Right ventricle myocardium superior (tissue), 1 donor: ENCODE data around the gene RBM19. TPM values are rescaled to one million over a fixed set of nuclear protein-coding genes. Genes with fewer than 3 reads are reported as not detected.

Experiments
- ATAC-seq: fragments of 200-7000 bp; cut with Tn5 transposase; one replicate; pipeline ENCODE4 v1.9.1; 2020; ENCODE audit warnings: mild to moderate bottlenecking; ENCODE audit not compliant: poor library complexity
- DNase-seq: peaks from one replicate; pipeline ENCODE4 v3.0.0-alpha.2; 2020
- intact Hi-C: fragments of 100-400 bp; cut with DNase I; formaldehyde crosslinking; loops from one replicate; pipeline ENCODE4 v1.11.2; 2022
- total RNA-seq: library from RNA; stranded (reverse); fragmentation: NEBNext Ultra II Directional; extraction: Animal tissue kit (Norgen Biotek cat#: 25700); gene quantifications from one replicate; pipeline ENCODE4 v1.2.1, GENCODE V29; 2021
- donor health status: DM: no; HTN: yes; CAD: no; lungs with severe emphysema.

The RBM19 gene
- total RNA-seq, 1 donor from 2014 or later, result 17.2 TPM

DNA sequence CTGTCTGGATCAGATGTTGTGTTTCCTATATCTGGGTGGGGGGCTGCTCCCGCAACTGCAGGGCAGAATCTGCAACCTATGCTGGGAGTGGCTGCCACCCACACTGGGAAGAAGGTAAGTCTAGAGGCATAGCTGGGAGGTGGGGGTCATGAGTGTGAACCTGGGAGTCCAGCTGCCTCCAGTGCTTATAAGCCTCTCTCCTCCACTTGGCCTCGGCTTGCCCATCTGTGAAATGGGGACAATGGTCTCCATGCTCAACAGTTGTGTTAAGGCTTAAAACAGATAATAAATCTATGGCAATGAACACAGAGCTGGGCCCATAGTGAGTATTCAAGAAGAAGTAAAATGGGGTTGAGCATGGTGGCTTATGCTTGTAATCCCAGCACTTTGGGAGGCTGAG is 90.0 kb downstream of the RBM19 start:
- DNase-seq (no peak), ATAC-seq (no peak)
- intact Hi-C loops, result no loop called here

DNA sequence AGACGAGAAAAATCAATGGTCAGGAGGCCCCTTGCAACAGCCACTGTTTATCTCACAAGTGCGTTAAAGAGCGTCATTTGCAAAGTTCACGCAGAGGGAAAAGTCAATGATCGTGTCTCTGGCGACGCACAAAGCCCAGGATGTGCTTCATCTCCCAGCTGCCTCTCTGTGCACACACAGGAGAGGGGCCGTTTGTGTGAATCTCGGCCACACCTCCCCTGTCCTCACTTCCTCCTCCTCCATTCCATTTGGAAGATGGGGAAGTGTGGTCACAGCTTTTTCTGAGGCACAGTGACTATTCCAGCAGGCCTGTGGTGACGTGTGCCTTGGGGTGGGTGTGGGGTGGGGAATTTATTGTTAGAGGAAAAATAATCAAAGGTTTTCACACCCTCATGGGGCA is 90.4 kb downstream of the RBM19 start:
- ATAC-seq, result no peak
- intact Hi-C loops, result no loop called here
- no peak for DNase-seq

DNA sequence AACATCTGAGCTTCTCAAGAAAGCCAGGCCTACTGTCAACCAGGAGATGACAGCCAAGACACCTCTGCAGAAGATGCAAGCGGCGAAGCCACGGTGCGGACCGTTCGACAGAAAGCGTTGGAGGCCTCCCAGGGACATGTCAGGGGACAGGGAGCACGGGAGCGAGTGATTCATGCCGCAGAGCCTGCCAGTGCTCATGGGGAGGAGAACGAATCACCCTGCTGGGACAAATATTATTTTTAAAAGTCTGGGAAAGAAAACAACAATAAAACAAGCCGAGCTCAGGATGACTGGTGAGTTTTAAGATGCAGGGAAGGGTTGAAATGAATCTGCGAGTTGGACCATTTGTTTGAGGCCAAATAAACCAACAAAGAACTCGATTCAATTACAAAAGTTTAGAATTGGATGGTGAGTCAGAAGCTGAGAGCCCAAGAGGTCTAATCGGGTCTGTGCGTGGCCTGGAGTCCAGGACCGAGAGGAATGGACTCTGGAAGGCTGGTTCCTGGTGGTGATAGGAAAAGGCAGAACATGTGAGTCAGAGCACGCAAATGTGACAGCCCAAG is 91.0 kb downstream of the RBM19 start:
- no peak for DNase-seq
- intact Hi-C loops, result no loop called here
- ATAC-seq, result no peak

DNA sequence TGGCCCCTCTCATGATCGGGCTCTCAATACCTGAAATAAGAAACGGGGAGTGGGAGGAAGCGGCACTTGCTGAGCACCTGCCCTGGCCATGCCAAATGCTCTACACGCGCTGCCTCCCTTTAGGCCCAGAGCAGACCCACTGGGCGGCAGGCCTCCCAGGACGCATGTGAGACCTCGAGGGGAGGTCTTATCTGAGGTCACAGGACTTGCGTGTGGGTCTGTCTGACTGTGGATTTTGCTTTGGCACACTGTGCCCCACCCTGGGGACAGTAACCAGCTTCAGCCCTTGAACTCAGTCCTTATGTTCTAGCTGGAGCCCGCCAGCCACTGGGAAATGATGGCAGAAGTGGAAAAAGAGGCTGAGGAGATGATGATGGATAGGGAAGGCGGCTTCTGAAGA is 91.8 kb downstream of the RBM19 start:
- intact Hi-C loops, result no loop called here
- ATAC-seq (no peak), DNase-seq (no peak)

DNA sequence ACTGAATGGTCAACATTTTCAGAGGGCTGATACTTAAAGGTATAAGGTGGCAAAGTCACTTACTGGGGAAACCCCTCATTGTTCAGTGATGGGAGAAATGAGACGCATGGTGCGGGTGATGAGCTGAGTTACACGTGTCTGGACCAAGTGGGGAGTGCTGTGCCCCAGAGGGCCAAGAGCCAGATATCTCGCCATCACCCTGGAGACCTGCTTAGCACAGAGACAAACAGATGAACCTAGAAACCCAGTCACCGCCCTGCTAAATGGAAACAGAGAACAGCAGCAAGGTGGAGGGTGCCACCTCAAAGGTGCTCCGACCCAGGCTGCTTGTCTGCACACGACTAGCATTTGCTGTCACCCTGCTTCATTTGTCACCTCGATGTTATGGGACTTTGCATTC is 92.4 kb downstream of the RBM19 start:
- DNase-seq (no peak), ATAC-seq (no peak)
- intact Hi-C loops, result no loop called here

DNA sequence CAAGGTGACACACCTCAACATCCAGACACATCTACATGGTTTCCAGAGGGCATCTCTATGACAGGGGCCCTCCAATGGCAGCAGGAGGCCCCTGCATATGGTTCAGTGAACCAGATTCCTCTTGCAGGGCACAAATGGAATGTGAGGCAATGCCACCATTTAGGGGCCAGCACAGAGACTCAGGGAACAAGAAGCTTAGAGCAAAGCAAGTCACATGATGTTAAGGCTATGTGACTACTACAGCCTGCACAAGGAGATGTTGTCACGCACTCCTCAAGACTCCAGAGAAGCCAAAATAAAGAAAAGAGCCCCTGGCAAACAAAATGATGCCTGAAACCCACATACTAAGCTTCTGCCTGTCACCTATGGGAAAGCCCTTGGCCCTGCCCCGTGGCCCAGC is 95.2 kb downstream of the RBM19 start:
- intact Hi-C loops, result no loop called here
- DNase-seq (no peak), ATAC-seq (no peak)

DNA sequence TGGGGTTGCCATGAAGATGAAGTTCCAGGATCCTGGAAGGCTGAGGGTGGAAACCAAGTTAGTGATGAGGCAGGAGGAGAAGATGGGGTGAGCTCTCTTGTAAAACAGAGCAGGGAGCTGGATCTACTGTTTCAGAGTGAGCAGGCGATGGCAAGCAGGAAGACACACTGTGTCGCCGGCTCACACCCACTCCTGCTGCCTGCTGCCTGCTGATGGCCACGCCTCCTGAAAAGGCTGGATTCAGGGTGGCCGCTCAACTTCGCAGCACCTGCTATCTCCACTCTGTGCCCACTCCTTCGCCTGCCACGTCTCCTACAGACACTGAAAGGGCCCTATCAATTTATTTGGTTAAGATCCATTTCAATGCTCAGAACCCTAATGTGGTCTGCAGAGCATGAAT is 96.1 kb downstream of the RBM19 start:
- ATAC-seq, result no peak
- intact Hi-C loops, result no loop called here

DNA sequence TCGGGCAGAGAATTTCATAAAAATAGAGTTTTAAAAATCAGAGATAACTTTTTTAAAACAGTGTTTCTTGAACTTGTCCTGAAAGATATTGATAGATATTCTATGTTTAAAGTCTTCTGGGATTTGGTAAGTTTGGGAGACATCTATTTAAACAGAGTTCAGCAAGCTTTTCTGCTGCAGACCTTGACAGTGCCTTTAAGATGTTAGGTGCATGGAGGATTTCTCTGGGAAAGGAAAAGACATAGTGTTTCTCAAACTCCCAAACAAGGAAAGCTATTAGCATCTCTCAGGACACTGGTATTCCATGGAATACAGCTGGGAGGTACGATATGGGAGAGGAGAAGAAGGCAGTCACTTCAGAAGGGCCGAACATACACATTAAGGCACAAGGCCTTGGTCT is 97.8 kb downstream of the RBM19 start:
- DNase-seq (no peak), ATAC-seq (no peak)
- intact Hi-C loops, result no loop called here

More for the DNA sequence above, 96.1 kb downstream of the RBM19 start:
- DNase-seq, result no peak

DNA sequence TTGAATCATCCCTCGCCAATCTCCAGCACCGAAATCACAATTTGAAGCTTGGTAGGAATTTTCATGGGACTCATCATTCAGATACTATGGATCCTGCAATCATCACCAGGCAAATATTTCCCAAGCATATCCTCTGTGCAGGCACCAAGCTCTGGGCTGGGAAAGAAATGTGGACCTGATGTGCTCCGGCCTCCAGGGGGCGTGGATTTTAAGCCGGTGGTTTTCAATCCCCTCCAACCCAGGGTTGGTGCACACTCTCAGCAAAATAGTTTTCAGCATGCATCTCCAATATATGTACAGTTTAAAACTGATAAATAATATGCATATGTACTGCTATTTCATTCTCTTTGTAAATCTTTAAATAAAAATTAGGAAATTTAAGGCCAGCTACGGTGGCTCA is 98.9 kb downstream of the RBM19 start:
- ATAC-seq, result no peak
- intact Hi-C loops, result no loop called here

DNA sequence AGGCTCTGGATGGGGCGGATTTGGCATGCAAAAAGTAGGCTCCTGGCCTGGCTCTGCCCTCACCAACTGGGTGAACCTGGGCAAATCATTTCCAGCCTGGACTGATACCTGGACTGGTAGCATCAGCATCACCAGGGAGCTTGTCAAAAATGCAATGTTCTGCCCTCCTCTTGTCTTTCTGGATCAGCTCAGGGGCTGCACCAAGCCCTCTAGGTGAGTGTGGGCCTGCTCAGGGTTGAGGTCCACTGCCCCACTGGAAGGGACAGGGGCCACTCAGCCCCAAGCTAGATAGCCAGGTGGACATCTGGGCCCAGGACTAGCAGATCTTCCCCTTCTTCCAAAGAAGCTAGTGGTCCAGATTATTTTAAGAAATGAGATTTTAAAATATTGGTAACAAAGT is 99.6 kb downstream of the RBM19 start:
- ATAC-seq (no peak), DNase-seq (no peak)
- intact Hi-C loops, result no loop called here

More for the DNA sequence above, 98.9 kb downstream of the RBM19 start:
- no peak for DNase-seq

DNA sequence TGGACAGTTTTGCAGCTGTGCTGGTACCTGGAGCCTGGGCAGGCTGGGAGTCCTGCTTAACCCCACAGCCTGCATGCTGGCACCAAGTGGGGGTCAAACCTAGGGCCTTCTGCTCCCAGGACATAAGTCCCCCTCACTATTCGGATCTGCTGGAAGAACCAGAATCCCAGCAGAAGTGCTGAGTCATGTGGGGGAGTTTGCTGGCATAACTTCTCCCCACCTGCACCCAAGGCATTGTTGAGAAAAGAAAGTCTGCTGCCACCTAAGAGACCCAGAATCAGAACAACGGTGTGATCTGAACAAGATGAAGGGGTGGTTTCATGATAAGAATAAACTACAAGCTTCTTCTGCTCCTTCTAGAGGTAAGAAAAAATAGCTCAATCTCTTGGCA is 102.7 kb downstream of the RBM19 start:
- ATAC-seq (no peak), DNase-seq (no peak)
- intact Hi-C loops, result no loop called here

DNA sequence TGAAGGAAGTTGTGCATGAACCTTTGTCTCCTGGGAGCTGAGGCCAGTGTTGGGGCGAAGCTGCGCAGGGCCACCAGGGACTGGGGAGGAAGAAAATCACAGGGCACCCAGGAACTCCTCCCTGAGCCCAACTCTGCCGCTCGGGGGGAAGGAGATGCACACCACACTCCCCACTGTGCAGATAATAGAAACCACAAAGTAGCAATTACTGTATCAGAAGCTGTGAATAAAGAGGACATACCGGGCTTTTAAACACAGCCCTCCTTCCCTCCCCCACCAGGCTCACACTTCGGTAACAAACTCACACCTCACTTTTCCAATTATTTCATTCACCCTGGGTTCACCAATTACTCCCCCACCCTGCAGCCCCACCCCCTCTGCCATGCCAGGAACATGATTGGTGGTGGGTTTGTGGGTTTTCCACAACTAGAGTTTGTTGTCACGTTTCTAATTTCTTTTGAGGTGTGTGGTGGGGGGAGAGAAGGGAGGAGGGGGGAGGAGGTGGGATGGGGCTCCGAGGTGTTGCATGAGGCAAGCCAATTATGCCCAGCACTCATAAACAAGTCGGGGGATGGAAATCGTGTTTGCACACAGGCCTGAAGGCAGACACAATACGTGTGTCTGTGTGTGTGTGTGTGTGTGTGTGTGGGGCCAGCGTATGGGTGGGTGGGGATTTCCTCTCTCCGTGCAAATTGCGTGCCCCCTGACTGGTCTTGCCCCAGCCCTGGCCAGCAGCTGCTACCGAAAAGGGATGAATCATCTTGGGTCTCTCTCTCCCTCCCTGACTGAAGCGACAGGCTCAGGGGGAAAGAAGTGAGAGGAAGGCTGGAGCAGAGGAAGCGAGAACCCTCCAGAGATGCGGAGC is 103.3 kb downstream of the RBM19 start:
- ATAC-seq, result no peak
- no peak for DNase-seq
- intact Hi-C loops, result no loop called here

DNA sequence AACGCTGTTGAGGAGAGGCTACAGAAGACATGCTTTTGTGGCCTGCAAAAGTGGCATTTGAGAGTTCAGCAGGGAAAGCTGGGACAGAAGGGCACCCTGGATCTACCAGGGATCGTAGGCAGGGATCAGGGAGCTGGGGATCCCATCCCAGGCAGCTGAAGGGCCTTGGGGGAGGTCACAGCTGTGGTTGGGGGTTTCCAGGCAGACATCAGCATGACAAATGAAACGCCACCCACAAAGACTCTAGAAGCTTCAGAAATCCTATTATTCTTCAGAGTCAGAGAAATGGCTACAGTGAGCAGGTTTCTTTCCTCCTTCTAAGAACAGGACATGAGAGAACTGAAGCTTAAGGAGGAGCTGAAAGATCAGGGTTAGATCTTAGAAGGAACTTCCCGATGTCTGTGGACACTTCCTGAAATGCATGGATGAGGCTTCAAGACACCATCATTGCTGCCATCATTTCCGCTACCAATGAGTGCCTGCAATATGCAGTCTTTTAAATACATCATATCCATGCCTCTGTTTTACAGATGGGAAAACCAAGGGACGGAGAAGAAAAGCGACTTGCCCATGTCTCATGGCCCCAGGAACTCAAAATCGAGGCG is 104.3 kb downstream of the RBM19 start:
- DNase-seq (no peak), ATAC-seq (no peak)
- intact Hi-C loops, result no loop called here

DNA sequence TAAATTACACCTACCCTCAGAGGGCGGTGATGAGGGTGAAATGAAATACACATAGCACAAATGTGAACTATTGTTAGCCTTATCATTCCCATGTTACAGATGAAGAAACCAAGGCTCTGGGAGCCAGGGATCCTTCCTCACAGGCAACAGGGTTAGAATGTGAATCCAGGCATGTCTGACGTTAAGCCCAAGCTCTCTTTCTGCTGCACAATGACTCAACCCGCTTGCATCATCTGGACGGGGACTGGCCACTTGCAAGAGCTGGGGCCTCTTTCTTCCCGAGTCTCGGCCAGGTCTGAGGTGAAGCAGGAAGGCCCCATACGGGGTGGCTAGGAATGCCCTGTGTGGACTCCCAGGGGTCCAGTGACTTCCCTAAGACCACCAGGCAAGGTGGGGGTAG is 105.2 kb downstream of the RBM19 start:
- intact Hi-C loops, result no loop called here
- no peak for DNase-seq

DNA sequence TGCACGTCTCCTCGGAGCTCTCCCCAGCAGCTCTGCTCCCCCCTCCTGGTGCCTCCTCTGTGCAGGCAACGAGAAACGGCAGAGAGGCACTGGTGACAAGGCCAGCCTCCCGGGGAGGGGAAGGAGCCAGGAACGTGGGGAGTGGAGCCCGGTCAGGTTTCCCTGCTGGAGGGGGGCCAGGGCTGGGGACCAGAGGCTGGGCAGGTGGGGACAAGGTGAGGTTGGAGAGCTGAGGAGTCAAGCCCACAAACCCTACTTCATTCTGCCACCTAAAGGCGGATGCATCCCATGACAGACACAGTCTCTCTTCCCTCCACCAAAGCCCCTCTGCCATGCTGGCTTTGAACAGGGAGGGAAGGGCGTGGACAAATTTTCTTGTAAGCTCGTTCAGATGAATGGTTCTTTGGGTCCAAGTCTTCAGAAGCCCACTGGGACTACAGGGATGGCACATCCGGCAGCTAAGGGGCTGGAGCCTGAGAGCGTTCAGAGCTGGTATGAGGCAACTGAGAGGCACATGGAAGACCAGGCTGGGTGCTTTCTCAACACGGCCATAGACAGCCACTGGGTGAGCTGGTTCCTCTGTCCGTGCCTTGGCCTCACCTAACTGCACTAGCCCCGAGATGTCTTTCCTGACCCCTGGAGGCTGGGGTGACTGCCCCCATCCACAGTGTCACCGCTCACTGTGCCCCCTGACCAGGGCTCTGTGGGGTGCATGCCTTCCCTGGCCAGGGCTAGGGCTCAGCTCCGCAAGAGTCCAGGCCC is 105.9 kb downstream of the RBM19 start:
- ATAC-seq (no peak), DNase-seq (no peak)
- intact Hi-C loops, result no loop called here

More for the DNA sequence above, 105.2 kb downstream of the RBM19 start:
- ATAC-seq, result no peak

DNA sequence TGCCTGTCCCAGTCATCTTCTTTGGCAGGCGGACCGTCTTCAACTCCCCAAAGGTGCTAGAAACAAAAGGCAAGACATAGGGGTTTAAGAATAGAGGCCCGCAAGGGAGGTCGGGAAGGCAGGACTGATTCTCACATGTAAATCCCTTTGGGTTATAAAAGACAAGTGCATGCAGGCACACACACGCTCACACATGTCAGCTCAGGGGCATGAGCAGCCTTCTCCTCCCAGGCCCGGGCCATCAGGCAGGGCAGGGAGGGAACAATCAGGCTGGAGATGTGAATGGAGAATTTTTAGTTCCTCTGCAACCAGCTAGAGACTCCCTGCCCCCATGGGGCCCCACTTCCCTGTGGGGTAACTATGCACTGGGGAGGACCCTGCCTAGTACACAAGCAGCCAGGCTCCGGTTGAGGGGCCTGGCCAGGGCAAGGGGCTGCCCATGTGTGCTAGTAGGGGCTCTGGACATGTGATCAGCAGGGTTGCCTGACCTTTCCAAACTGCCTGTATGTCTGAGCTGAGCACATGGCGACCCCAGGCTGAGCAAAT is 107.2 kb downstream of the RBM19 start:
- DNase-seq (no peak), ATAC-seq (no peak)
- intact Hi-C loops, result no loop called here

DNA sequence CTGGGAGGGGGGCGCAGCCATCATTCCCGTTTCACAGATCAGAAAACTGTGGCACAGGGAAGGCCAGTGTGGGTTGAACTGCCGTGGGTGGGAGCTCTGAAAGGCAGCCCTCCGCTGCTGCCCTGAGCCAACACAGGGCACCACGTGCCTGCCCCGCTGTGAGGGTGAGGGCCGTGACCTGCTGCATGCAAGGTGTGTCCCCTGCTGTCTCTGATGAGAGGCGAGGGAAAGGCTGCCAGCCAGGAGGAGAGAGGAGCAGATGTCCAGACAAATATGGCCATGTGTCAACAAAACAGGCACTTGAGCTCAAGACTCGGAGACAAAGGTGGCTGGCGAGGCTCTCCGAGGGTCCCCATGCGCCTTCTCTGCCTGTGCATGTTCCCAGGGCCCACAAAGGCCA is 108.8 kb downstream of the RBM19 start:
- intact Hi-C loops, result no loop called here
- DNase-seq (no peak), ATAC-seq (no peak)

DNA sequence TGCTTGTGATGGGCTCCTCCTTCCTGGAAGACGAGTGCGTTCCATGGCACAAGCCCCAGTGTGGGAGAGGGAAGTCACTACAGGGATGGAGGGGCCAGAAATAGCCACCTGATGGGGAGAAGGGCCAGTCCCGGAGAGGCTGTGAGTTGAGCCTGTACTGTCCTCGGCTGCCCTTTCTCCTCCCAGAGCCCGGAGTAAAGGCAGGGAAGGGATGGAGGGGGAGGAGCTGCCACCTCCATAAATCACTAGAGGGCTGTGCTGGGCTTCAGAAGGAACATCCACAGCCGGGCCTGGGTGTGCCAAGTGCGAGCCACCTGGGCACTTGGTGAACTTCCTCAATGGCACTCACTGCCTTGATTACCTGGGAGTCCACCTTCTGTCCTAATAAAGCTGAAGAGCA is 110.1 kb downstream of the RBM19 start:
- intact Hi-C loops, result no loop called here
- peak; percentile 73 for DNase-seq
- peak; percentile 93 for ATAC-seq
